Measurements from ENCODE around the gene LINC01488. TPM values are rescaled to one million over a fixed set of nuclear protein-coding genes. Genes with fewer than 3 reads are reported as not detected.

The LINC01488 gene
- total and polyA plus RNA-seq, 10 of the 15 experiments (the other 5 are each of a cell fraction or from before 2014, with no cell fraction given), result not detected

- no peak overlapping the region for H3K9ac ChIP-seq (ENCODE audit: control insufficient read depth, insufficient read depth, low read length)
- intact Hi-C loops (cut with micrococcal nuclease; ENCODE audit: unreplicated experiment) (no loop called here), in situ Hi-C loops (cut with MboI) (no loop called here)
- H2AFZ ChIP-seq (ENCODE audit: control insufficient read depth, low read depth, low read length), result no peak overlapping the region
- H3K4me3 ChIP-seq, result no peak overlapping the region
- no peaks in the 10 kb centered on the region; a peak in 2 of 4 replicates for H3K27me3 ChIP-seq (replicated peaks in 1 of 2; ENCODE audit: control insufficient read depth in 2 of 2, insufficient read depth in 2 of 2, low read length in 1 of 2)
- FAIRE-seq, result no peak
- ChIA-PET SMC1A (ENCODE audit: uncharacterized antibody, unreplicated experiment) (no interaction called here), RAD21 (ENCODE audit: unreplicated experiment) (no interaction called here), POLR2A (no interaction called here), CTCF (no interaction called here)
- H3K27ac ChIP-seq (ENCODE audit: control insufficient read depth, insufficient read depth), result no peak overlapping the region
- H3K36me3 ChIP-seq (ENCODE audit: control insufficient read depth in 2 of 2, insufficient read depth in 2 of 2, low read length in 1 of 2), result no peaks in the 10 kb centered on the region
- no peaks in the 10 kb centered on the region for H4K20me1 ChIP-seq (ENCODE audit: control insufficient read depth, insufficient read depth)
- TF ChIP-seq JUND (IDR thresholded peaks at IDR 0.05; ENCODE audit: low read depth, low read length) (no peak), SUZ12 (IDR thresholded peaks at IDR 0.05; ENCODE audit: unreplicated experiment) (no peak), HCFC1 (IDR thresholded peaks at IDR 0.05; ENCODE audit: low read length) (no peak), BACH1 (IDR thresholded peaks at IDR 0.05; ENCODE audit: borderline replicate concordance) (no peak), SP1 (IDR thresholded peaks at IDR 0.05; ENCODE audit: low read depth, low read length) (no peak), TARDBP (IDR thresholded peaks at IDR 0.05; ENCODE audit: borderline replicate concordance) (no peak), ZNF592 (IDR thresholded peaks at IDR 0.05) (no peak), PML (IDR thresholded peaks at IDR 0.05; ENCODE audit: low read length) (no peak), CREM (IDR thresholded peaks at IDR 0.05; ENCODE audit: low read depth) (no peak), CEBPB (IDR thresholded peaks at IDR 0.05; ENCODE audit: borderline replicate concordance in 1 of 2, low read depth in 2 of 2, low read length in 2 of 2) (no peak), BCL3 (IDR thresholded peaks at IDR 0.05; ENCODE audit: borderline replicate concordance, insufficient read depth, low read depth, low read length, poor library complexity, severe bottlenecking) (no peak), ATF7 (IDR thresholded peaks at IDR 0.05; ENCODE audit: low read depth) (no peak), DPF2 (IDR thresholded peaks at IDR 0.05) (no peak), ZBTB33 (IDR thresholded peaks at IDR 0.05) (no peak)
- 82% methylated on average over 11 of the region's 11 CpGs for WGBS (ENCODE audit: insufficient coverage, insufficient replicate concordance, low lambda C conversion rate, missing lambda C conversion rate)
- H3K79me2 ChIP-seq (ENCODE audit: control insufficient read depth, insufficient read depth, low read length), result no peaks in the 10 kb centered on the region
- H3K9me3 ChIP-seq (replicated peaks; ENCODE audit: control insufficient read depth, insufficient read depth, low read length), result no peaks in the 10 kb centered on the region
- DNase-seq (ENCODE audit: low read depth, low spot score), result no peak
- no TSS peak for BruUV-seq (replicated peaks)
- ATAC-seq, result no peak
- no peak overlapping the region for H3K4me2 ChIP-seq (ENCODE audit: control insufficient read depth, insufficient read depth)
- peaks cover 28% of the 10 kb centered on the region for H3K4me1 ChIP-seq (ENCODE audit: control insufficient read depth, insufficient read depth, low read length)
Observed at GRCh38 chr11:69445131-69445470, 36.4 kb upstream of the LINC01488 start.
